GOT3 (cell line): ENCODE measurements around the gene CFAP157.

Experiments
- DNase-seq: peaks from one replicate; lab custom pipeline; 2025; ENCODE audit warnings: mixed read lengths; lab: John Stamatoyannopoulos, UW

CFAP157 gene

DNA sequence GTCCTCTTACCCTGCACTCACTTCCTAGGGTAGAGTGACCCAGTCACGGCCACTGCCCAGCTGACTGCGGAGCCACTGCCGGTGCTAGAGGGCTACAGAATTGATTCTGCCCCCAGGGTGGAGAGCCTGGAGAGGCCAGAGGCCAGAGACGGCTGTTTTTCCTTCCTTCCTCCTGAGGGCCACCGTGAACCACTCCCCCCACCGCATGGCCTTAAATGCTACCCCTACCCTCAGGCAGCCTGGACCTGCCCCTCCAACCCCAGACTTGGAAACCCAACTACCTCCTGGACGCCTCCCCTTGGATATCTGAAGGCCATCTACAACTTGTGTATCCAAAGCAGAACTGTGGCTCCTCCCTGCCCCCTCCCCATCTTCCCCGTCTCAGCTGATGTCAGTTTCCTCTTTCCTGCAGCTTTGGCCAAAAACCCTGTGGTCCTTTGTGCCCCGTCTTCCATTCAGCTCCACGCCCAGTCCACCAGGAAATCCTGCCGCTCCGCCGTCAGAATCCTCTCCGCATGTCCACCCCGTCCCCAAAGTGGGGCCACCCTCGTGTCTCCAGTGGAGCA is 55.4 kb downstream of the CFAP157 start:
- no peak for DNase-seq

DNA sequence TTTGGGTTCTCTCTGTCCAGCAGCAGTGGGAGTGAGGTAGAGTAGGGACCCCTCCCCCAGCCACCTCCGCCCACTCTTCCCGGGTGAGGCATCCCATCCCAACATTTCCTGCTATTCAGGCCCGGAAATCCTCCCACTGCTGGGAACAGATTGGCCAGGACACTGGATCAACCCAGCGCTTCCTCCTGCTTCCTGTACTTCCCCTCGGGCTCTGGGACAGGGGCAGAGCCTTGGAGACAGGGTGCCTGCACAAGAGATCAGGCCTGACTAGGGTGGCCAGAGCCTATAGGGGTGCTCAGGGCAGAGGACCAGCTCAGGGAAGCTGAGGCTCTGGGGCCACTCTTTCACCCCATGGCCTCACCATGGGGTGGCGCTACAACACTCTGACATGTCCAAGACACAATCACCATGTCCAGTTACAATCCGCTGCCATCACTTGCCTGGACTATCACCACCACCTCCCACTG is 57.2 kb downstream of the CFAP157 start:
- DNase-seq, result no peak

DNA sequence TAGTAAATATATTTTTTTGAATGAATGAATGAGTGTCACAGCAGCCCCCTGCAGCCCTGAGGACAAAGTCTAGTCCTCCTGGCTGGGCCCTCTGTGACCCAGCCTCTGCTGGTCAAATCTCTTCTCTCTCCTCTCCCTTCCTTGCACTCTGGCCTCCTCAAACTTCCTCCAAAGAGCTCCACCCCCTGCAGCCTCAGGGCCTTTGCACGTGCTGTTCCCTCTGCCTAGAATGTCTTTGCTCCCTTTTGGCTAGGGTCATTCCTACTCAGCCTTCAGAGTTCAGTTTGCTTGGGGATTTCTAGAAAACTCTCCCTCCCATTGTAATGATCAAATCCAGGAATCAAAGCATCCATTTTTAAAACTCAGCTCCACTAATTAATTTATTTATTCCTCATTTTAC is 58.6 kb downstream of the CFAP157 start:
- DNase-seq, result no peak
